Stimulated activated CD8-positive, alpha-beta memory T cell treated with anti-CD3 and anti-CD28 coated beads, Interleukin-7, amount 100 ng/mL, for 24 hours (primary cell): ENCODE data around the gene MACROD1.
"Not testable (repeated sequence)": the region's sequence is repeated elsewhere in the genome, so short reads cannot be mapped to it uniquely, and the experiment has no call there.

ENCODE experiments used
- DNase-seq: peaks from one replicate; pipeline ENCODE4 v3.0.0-alpha.2; 2020; ENCODE audit warnings: low read depth

Gene MACROD1

DNA sequence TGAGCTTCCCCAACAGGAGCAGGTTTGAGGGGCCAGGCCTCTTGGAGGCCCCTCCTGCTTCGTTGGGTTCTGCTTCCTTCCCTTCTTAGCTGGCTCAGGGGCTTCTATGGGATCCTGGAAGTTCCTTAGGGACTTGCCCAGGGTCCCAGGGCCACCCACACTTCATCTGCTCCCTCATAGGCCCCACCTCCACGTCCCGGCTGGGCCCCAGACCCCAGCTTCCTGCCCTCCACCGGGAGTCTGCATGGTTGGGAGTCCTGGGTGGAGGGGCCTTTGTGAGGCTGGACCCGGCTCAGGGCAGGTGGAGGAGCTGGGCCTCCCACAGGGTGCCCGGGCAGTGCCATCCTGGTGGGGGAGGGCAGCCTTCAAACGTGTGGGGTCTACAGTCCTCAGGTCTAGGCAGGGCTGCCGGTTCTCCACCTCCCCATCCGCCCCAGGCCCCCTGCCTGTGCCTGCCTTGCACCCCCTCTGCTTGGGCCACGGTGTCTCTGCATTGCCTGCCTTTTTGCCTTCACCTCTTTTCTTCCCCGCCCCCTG is 168.0 kb downstream of the MACROD1 start:
- DNase-seq = no peak

DNA sequence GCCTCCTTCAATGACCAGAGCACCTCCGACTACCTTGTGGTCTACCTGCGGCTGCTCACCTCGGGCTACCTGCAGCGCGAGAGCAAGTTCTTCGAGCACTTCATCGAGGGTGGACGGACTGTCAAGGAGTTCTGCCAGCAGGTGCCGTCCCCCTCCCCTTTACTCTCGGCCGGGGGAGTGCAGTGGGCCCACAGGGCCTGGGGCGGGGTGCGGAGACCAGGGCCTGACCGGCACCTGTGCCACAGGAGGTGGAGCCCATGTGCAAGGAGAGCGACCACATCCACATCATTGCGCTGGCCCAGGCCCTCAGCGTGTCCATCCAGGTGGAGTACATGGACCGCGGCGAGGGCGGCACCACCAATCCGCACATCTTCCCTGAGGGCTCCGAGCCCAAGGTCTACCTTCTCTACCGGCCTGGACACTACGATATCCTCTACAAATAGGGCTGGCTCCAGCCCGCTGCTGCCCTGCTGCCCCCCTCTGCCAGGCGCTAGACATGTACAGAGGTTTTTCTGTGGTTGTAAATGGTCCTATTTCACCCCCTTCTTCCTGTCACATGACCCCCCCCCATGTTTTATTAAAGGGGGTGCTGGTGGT is 168.7 kb downstream of the MACROD1 start:
- no peak for DNase-seq

DNA sequence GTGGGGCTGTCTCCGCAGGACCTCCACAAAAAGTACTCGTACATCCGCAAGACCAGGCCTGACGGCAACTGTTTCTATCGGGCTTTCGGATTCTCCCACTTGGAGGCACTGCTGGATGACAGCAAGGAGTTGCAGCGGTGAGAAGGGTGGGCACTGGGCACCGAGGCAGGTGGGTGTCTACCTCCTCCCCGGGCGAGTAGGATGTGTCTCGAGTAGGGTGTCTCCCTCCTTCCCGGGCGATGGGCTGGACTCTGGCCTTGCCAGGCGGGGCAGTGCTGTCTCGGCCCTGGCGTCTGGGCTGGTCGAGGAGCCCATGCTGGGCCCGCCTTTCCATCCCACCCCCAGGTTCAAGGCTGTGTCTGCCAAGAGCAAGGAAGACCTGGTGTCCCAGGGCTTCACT is 169.4 kb downstream of the MACROD1 start:
- DNase-seq = no peak

DNA sequence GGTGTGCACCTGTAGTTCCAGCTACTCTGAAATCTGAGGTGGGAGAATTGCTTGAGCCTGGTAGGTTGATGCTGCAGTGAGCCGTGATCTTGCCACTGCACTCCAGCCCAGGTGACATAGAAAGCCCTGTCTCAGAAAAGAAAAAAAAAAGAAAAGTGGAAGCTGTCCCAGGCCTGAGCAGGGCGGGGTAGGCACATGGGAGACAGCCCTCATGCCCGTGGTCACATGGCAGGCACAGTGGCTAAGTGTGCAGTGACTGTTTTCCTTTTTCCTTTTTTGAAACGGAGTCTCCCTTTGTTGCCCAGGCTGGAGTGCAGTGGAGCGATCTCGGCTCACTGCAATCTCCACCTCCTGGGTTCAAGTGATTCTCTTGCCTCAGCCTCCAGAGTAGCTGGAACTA is 171.9 kb downstream of the MACROD1 start:
- DNase-seq = no peak

DNA sequence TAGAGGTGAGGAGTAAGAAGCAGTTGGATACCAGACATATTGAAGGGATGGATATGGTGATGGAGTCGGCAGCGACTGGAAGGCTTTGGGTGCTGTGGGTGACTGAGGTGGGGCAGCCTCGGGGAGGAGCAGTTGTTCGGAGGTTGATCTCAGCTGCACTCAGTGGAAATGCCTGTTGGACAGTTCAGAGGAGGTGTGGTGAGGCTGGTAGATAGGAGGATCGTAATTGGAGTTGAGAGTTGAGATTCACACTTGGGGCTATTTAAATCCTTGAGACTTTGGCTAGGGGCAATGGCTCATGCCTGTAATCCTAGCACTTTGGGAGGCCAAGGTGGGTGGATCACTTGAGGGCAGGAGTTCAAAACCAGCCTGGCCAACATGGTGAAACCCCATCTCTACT is 172.8 kb downstream of the MACROD1 start:
- no peak for DNase-seq

DNA sequence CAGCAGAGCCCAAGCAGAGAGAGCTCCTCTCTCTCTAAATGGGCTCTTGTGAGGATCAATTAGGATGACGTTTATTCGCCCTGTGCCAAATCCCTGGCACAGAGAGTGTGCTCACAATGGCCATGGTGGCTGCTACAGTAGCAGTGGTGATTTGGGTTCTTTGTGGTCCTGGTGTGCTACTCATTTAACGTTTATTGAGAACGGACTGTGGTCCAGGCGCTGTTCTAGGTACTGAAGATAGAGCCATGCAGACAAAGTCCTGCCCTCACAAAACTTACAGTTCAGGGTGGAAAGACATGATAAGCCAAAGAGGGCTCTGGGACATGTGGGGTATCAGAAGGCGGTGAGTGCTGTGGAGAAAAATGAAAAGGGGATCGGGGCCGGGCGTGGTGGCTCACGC is 174.4 kb downstream of the MACROD1 start:
- DNase-seq = no peak

DNA sequence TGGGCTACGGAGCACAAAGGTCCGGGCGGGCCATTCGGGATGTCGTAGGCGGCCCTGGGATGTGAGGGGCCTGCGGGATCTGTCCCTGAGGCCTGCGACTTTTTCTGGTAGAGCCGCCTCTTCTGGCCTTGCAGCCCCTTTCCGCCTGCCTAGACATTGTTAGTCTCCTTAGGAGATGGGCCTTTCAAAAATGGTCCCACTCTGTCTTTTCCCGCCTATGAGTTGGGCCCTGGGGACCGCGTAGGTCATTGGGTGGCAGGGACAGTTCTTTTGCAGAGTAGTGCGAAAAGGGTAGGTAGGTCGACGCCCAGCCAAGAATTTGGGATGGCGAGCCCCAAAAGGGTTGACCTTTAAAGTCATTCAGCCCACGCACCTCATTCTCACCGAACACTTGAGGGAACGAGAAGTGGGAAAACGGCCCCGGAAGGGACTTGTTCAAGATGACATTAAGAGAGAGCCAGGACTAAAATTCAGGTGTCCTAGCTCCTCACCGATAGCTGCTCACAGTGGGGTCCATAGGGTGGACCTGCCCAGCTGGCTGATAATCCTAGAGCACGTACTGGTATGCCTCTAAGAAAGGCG is 178.9 kb downstream of the MACROD1 start:
- no peak for DNase-seq

DNA sequence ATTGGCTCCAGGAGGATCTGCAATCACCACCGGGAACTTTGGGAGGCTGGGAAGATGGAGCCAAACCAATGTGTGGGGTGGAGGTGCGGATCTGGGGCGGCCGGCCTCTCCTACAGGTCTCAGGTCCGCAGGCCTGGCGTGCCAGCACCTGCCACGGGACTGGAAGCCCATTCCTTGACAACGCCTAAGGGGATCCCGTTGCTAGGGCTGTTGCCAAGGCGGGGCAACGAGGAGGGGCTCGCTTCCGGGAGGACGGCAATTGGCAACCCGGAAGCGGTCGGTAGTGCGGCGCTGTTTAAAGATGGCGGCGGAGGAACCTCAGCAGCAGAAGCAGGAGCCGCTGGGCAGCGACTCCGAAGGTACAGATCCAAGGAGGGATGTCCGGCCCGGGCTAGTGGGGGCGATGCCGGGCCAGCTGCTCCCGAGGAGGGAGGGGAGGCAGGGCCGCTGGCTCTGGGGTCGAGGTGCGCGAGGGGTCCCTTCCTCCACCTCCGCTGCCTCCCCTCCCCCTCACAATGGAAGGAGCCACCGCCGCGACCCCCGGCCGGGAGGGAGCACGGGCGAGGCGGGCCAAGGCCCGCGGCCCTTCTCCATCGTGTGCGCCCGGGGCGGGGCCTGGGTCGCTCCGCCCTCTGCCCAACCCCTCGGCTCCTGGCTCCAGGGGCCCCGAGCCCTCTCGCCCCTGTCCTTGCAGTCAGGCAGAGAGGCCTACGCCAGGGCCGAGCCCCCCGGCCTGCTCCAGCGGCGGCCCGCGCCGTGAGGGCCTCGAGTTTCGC is 179.6 kb downstream of the MACROD1 start, which contains the start of gene OTUB1:
OTUB1 (plus strand) TSS at position 283 of the 776 bp plus-strand sequence; CDS start at position 302, 19 bp downstream.
- peak; percentile 76 for DNase-seq

DNA sequence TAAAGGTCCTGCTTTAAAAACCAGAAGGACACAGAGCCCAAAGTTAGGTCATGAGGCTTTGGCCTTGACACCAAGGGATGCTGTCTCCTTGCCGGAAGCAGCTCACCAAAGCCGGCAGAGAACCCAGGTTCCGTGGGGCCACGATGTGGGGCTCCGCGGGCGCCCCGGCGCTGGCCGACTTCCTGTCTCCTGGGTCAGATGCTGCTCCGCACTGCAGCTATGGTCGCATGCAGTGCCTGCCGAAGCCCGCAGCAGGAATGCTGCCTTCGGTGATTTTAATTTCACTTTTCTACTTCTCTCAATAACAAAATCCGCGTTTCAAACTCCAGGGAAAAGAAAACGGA is 180.1 kb downstream of the MACROD1 start:
- peak; percentile 34 for DNase-seq

DNA sequence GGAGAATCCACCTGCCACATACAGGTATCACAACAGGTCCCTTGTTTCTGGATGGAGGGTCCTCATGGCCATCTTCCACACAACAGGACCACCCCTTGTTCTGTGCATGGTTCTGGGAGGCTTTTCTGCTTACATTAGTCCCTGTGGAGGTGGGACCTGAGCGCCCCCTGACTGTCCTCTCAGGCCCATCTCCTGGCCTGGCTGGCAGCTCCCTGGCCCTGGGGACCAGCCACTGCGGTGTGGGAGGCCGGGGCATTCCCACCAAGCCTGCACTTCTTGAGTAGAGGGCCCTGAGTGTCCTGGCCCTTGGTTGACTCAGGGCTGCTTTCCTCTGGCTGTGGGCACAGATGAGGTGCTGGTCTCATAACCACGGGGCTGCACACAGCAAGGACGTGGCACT is 186.5 kb downstream of the MACROD1 start:
- no peak for DNase-seq

DNA sequence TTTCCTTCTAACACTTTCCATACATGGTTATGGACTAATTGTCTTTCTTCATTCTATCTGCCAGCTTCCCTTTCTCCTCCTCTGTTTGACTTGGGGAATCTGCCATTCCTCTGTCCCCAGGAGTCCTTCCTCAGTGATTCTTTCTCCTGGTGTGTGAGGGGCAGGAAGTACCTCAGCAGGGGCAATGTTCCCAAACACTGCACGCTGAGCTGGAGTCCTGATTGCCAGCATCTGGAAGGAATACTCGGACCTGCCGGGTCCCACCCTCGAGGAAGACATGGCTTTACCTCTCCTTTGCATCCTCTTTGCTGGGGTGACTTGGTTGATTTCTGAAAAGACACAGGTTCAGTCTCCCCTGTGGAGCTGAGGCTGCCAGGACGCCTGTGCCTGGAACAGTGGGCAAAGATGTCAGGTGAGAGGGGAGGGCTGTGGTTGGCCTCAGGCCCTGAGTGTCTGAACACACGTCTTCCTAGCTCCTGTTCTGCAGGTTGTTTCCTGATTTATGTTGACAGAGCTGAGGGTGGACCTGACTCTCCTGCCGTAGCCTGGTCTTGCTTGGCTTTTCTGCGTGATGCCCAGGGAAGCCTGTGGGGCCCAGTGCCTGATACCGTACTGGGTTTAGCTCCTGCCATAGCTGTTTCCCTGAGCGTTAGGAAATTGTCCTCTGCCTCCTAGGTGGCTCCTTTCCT is 187.2 kb downstream of the MACROD1 start:
- no peak for DNase-seq

DNA sequence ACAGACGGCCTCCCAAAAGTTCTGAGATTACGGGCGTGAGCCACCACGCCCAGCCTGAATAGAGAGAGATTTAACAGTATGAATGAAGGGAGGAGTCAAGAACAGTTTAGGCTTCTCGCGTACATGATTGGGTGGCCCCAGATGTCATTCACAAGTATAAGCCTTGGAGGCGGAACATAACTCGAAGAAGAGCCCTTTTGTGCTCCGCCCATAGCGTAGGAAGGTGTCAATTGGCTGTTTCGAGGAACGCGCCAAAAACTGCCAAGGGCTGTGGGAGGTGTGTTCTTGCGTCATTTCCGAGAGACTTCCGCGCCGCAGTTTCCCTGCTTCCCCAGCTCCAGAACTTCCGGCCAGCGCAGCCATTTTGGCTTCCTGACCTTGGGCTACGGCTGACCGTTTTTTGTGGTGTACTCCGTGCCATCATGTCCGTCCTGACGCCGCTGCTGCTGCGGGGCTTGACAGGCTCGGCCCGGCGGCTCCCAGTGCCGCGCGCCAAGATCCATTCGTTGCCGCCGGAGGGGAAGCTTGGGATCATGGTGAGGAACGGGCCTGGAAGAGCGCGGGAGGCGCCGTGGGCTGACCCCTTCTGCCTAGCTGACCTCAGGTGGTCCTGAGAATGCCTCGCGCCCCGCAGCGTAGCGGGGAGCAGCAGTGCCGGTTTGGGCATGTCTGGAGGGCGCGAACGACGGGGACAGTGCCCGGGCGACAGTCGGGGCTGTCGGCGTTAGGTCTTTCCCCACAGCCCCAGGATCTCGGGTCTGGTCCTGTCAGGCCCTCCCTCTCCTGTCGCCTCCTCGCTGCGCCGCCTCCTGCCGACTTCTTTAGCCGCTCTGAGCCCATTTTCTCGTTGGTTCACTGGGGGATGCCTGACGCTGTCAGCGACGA is 191.4 kb downstream of the MACROD1 start, which contains the start of gene COX8A:
COX8A (plus strand) TSS at position 362 of the 885 bp plus-strand sequence; CDS start at position 423, 61 bp downstream.
- DNase-seq = peak; percentile 87

DNA sequence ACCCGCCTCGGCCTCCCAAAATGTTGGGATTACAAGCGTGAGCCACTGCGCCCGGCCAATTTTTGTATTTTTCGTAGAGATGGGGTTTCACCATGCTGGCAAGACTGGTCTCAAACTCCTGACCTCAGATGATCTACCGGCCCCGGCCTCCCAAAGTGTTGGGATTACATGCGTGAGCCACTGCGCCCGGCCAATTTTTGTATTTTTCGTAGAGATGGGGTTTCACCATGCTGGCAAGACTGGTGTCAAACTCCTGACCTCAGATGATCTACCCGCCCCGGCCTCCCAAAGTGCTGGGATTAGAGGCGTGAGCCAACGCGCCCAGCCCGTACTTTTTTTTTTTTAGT is 192.0 kb downstream of the MACROD1 start:
- DNase-seq = not testable (repeated sequence)

DNA sequence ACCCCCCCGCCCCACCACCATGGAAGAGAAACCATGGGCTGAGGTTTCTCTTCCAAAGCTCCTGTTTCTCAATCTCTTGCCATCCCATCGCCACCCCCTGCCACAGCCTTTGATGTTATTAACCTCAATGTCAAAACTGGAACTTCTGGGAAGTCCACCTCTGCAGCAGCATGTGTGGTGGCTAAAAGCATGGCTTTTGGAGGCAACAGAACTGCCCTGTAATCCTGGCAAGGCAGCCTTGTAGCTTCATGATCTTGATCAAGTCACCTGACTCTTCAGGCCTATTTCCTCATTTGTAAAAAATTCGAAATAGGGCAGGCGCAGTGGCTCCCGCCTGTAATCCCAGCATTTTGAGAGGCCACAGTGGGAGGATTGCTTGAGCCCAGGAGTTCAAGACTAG is 195.0 kb downstream of the MACROD1 start:
- DNase-seq = no peak

DNA sequence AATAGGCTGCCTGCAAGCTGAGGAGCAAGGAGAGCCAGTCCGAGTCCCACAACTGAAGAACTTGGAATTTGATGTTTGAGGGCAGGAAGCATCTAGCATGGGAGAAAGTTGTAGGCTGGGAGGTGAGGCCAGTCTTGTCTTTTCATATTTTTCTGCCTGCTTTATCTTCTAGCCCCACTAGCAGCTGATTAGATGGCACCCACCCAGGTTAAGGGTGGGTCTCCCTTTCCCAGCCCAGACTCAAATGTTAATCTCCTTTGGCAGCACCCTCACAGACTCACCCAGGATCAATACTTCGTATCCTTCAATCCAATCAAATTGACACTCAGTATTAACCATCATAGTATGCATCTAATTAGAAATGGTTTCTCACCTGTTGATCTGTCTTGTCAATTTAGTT is 196.5 kb downstream of the MACROD1 start:
- no peak for DNase-seq

DNA sequence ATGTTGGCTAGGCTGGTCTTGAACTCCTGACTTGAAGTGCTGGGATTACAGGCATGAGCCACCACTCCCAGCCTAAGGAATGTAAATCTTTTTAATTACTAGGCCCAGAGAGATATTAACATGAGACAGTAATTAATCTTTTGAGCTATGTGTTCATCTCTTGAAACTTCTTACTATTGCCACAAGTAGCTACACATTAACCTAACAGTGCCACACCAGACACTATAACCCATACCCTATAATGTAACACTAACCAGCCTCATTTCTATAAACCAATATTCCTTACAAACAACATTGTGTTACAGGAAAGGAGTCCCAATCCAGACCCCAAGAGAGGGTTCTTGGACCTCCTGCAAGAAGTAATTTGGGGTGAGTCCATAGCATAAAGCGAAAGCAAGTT is 199.5 kb downstream of the MACROD1 start:
- DNase-seq = no peak

DNA sequence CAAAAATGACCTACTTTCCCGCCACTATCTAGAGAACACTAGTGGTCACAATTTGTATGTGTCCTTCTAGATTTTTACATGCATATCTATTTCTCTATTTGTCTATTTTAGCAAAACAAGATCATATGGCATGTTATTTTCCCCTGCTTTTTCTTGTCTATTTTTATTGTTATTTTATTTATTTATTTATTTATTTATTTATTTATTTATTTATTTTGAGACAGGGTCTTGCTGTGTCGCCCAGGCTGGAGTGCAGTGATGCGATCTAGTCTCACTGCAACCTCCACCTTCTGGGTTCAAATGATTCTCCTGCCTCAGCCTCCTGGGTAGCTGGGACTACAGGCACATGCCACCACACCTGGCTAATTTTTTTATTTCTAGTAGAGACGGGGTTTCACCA is 202.0 kb downstream of the MACROD1 start:
- not testable (repeated sequence) for DNase-seq

DNA sequence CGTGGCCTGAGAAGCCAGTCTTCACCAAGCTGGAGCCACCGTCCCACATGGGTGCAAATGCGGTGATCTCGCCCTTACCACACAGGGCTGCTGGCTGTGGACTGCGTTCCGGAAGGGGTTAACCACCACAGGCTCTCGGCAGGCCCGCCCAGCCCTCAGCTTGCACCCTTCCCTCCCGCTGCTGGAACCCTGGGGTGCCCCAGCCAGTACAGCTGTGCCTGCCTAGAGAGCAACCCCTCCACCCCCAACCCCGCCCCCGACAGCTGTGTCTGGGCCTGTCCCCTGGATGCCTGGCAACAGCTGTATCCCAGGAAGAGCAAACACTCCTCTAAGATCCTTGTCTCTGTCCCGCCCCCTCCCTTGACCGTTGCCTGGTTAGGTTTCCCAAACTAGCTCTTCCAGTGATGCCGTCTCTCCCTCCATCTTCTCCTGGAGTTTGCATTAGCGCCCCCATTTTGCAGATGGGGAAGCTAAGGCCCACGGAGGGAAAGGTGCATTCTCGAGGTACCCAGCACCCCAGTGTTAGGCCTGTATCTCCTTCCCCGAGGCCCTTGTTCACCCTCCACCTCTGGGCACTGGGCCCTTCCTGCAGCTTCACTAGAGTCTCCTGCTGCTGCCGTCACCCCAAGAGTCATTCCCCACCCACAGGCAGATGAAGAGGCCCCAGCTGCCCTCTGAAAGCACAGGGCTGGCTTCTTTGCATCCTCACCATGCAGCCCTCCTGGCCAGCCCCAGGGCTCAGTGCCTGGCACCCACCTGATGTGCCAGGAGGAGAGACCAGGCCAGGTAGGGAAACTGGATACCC is 204.1 kb downstream of the MACROD1 start:
- no peak for DNase-seq

DNA sequence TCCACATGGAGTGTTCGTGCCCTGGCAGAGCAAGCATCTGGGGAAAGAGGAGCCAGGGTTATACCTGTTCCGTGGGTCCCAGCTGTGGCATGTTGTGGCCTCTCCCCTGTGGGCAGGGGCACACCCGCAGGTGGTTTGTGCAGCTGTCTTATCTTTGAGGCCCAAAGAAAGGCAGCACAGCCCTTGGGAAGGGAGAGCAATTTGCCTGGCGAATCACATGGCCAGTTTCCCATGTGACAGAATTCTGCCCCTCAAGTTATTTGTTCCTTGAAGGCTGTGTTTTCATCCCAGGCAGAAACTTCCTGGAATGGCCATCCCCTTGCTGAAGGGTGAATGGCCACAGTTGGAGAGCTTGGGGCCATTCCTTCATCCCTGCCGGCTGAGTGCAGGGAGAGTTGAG is 207.9 kb downstream of the MACROD1 start:
- no peak for DNase-seq

DNA sequence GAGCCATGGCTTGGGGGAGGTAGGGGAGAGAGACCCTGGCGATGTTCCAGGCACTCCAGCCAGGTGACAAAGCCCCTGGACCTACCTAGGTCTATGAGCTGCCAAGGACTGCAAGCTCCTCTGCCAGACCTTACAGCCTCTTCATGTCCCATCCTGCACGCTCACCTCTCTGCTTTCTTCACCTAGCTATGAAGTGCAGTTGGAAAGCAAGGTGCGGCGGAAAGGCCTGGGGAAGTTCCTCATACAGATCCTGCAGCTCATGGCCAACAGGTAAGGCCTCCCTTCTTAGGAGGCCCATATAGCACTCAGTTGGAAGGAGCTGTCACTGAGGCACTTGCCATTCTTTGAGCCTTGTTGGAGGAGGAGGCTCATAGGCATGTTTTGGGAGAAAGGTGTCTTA is 213.3 kb downstream of the MACROD1 start:
- DNase-seq = no peak
